ENCODE measurements around the gene SARNP.

Gene SARNP

GRCh38 chr12:55824726-55825125, 7.2 kb upstream of the SARNP start:
- peaks cover 75% of the 10 kb centered on the region for H3K79me2 ChIP-seq (ENCODE audit: insufficient read depth, low read length)
- H3K4me3 ChIP-seq (ENCODE audit: low read depth in 1 of 2, low read length in 2 of 2), result peak overlapping the region in 1 of 2 experiments; percentile 31; a peak in 1 of 4 replicates
- no peak overlapping the region for H2AFZ ChIP-seq (ENCODE audit: low read depth, low read length)
- H3K36me3 ChIP-seq (ENCODE audit: insufficient read depth, low read length), result peaks cover 74% of the 10 kb centered on the region
- ATAC-seq (ENCODE audit: insufficient read depth, low read depth) (no peak), DNase-seq (no peak)
- H3K27ac ChIP-seq (ENCODE audit: low read length), result no peak overlapping the region
- peak overlapping the region; percentile 96 for H3K4me2 ChIP-seq (ENCODE audit: insufficient read depth, low read length)
- H3K4me1 ChIP-seq (ENCODE audit: insufficient read depth, low read length), result peaks cover 62% of the 10 kb centered on the region
- H3K9ac ChIP-seq (ENCODE audit: low read depth, low read length), result peak overlapping the region; percentile 23; the same call in 1 of the 2 replicates
- H4K20me1 ChIP-seq (ENCODE audit: insufficient read depth, low read length), result peaks cover 7% of the 10 kb centered on the region; the same call in 1 of the 2 replicates
- H3K9me3 ChIP-seq (ENCODE audit: insufficient read depth, low read length, severe bottlenecking), result no peaks in the 10 kb centered on the region
- H3K27me3 ChIP-seq (ENCODE audit: insufficient read depth, low read length, poor library complexity), result no peaks in the 10 kb centered on the region
- TF ChIP-seq EZH2 (IDR thresholded peaks at IDR 0.05; ENCODE audit: borderline replicate concordance, low read depth, low read length, severe bottlenecking) (no peak), CTCF (IDR thresholded peaks at IDR 0.05; ENCODE audit: borderline replicate concordance, extremely low read depth, low read length, poor library complexity, severe bottlenecking) (no peak)

- TF ChIP-seq EZH2 (IDR thresholded peaks at IDR 0.05; ENCODE audit: borderline replicate concordance, low read depth, low read length, severe bottlenecking), result no peak
- no peak for TF ChIP-seq CTCF (IDR thresholded peaks at IDR 0.05; ENCODE audit: borderline replicate concordance, extremely low read depth, low read length, poor library complexity, severe bottlenecking)
- Histone ChIP-seq H4K20me1 (ENCODE audit: insufficient read depth, low read length) (peaks cover 13% of the 10 kb centered on the region; the same call in 1 of the 2 replicates), H3K4me2 (ENCODE audit: insufficient read depth, low read length) (no peak overlapping the region), H3K27me3 (ENCODE audit: insufficient read depth, low read length, poor library complexity) (no peaks in the 10 kb centered on the region), H3K9ac (ENCODE audit: low read depth, low read length) (no peak overlapping the region), H3K9me3 (ENCODE audit: insufficient read depth, low read length, severe bottlenecking) (no peaks in the 10 kb centered on the region), H3K79me2 (ENCODE audit: insufficient read depth, low read length) (peaks cover 77% of the 10 kb centered on the region), H3K27ac (ENCODE audit: low read length) (no peak overlapping the region), H3K4me3 (ENCODE audit: low read depth in 1 of 2, low read length in 2 of 2) (no peak overlapping the region), H3K4me1 (ENCODE audit: insufficient read depth, low read length) (peaks cover 69% of the 10 kb centered on the region), H3K36me3 (ENCODE audit: insufficient read depth, low read length) (peaks cover 84% of the 10 kb centered on the region), H2AFZ (ENCODE audit: low read depth, low read length) (no peak overlapping the region)
- ATAC-seq (ENCODE audit: insufficient read depth, low read depth) (no peak), DNase-seq (no peak)
Observed at GRCh38 chr12:55823419-55823818, 5.9 kb upstream of the SARNP start.

- no peak for DNase-seq
- Histone ChIP-seq H2AFZ (ENCODE audit: low read depth, low read length) (no peak overlapping the region), H3K4me3 (ENCODE audit: low read depth in 1 of 2, low read length in 2 of 2) (no peak overlapping the region), H4K20me1 (ENCODE audit: insufficient read depth, low read length) (peaks cover 10% of the 10 kb centered on the region; the same call in 1 of the 2 replicates), H3K36me3 (ENCODE audit: insufficient read depth, low read length) (peaks cover 73% of the 10 kb centered on the region), H3K9me3 (ENCODE audit: insufficient read depth, low read length, severe bottlenecking) (no peaks in the 10 kb centered on the region), H3K4me2 (ENCODE audit: insufficient read depth, low read length) (no peak overlapping the region), H3K27me3 (ENCODE audit: insufficient read depth, low read length, poor library complexity) (no peaks in the 10 kb centered on the region), H3K4me1 (ENCODE audit: insufficient read depth, low read length) (peaks cover 59% of the 10 kb centered on the region), H3K27ac (ENCODE audit: low read length) (no peak overlapping the region), H3K79me2 (ENCODE audit: insufficient read depth, low read length) (peaks cover 75% of the 10 kb centered on the region), H3K9ac (ENCODE audit: low read depth, low read length) (no peak overlapping the region)
- ATAC-seq (ENCODE audit: insufficient read depth, low read depth), result no peak
- TF ChIP-seq EZH2 (IDR thresholded peaks at IDR 0.05; ENCODE audit: borderline replicate concordance, low read depth, low read length, severe bottlenecking) (no peak), CTCF (IDR thresholded peaks at IDR 0.05; ENCODE audit: borderline replicate concordance, extremely low read depth, low read length, poor library complexity, severe bottlenecking) (no peak)
Observed at GRCh38 chr12:55822228-55822627, 4.7 kb upstream of the SARNP start.

GRCh38 chr12:55820679-55821078, 3.2 kb upstream of the SARNP start:
- Histone ChIP-seq H3K27ac (ENCODE audit: low read length) (no peak overlapping the region), H3K4me1 (ENCODE audit: insufficient read depth, low read length) (peaks cover 54% of the 10 kb centered on the region), H4K20me1 (ENCODE audit: insufficient read depth, low read length) (peaks cover 14% of the 10 kb centered on the region), H3K36me3 (ENCODE audit: insufficient read depth, low read length) (peaks cover 70% of the 10 kb centered on the region), H3K9me3 (ENCODE audit: insufficient read depth, low read length, severe bottlenecking) (no peaks in the 10 kb centered on the region), H3K9ac (ENCODE audit: low read depth, low read length) (no peak overlapping the region), H3K79me2 (ENCODE audit: insufficient read depth, low read length) (peaks cover 76% of the 10 kb centered on the region), H3K27me3 (ENCODE audit: insufficient read depth, low read length, poor library complexity) (no peaks in the 10 kb centered on the region), H2AFZ (ENCODE audit: low read depth, low read length) (no peak overlapping the region), H3K4me3 (ENCODE audit: low read depth in 1 of 2, low read length in 2 of 2) (no peak overlapping the region), H3K4me2 (ENCODE audit: insufficient read depth, low read length) (no peak overlapping the region)
- DNase-seq (no peak), ATAC-seq (ENCODE audit: insufficient read depth, low read depth) (no peak)
- TF ChIP-seq EZH2 (IDR thresholded peaks at IDR 0.05; ENCODE audit: borderline replicate concordance, low read depth, low read length, severe bottlenecking) (no peak), CTCF (IDR thresholded peaks at IDR 0.05; ENCODE audit: borderline replicate concordance, extremely low read depth, low read length, poor library complexity, severe bottlenecking) (peak; percentile 32)

All from DND-41 (cell line).